ENCODE data around the gene ACAT2.

- TF ChIP-seq, protein P1, sequence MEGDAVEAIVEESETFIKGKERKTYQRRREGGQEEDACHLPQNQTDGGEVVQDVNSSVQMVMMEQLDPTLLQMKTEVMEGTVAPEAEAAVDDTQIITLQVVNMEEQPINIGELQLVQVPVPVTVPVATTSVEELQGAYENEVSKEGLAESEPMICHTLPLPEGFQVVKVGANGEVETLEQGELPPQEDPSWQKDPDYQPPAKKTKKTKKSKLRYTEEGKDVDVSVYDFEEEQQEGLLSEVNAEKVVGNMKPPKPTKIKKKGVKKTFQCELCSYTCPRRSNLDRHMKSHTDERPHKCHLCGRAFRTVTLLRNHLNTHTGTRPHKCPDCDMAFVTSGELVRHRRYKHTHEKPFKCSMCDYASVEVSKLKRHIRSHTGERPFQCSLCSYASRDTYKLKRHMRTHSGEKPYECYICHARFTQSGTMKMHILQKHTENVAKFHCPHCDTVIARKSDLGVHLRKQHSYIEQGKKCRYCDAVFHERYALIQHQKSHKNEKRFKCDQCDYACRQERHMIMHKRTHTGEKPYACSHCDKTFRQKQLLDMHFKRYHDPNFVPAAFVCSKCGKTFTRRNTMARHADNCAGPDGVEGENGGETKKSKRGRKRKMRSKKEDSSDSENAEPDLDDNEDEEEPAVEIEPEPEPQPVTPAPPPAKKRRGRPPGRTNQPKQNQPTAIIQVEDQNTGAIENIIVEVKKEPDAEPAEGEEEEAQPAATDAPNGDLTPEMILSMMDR (IDR thresholded peaks at IDR 0.05) = no peak
- TF ChIP-seq EP300 (IDR thresholded peaks at IDR 0.05) (no peak), POLR2A (IDR thresholded peaks at IDR 0.05) (no peak)
Measured at GRCh38 chr6:159826968-159827647, 65.3 kb downstream of the ACAT2 start.
